Hepatocyte (in vitro differentiated cells): ENCODE data around the gene HIRA. TPM values are rescaled to one million over a fixed set of nuclear protein-coding genes. Genes with fewer than 3 reads are reported as not detected.

ENCODE experiments used
- DNase-seq: peaks from one replicate; pipeline ENCODE4 v3.0.0-alpha.2; 2016; ENCODE audit warnings: low spot score
- H2AFZ ChIP-seq: fragments of 200-600 bp; sonication (generic); 2 replicates; pipeline ENCODE4 v1.6.0; 2016; ENCODE audit warnings: antibody characterized with exemption, mild to moderate bottlenecking
- H3K27ac ChIP-seq: fragments of 200-600 bp; sonication (generic); 2 replicates; pipeline ENCODE4 v1.5.1; 2016; ENCODE audit warnings: mild to moderate bottlenecking
- H3K27me3 ChIP-seq: fragments of 200-600 bp; sonication (generic); 2 replicates; pipeline ENCODE4 v1.6.1; 2016
- H3K36me3 ChIP-seq: fragments of 200-600 bp; sonication (generic); replicated peaks from 2 replicates; pipeline ENCODE4 v1.5.1; 2016; ENCODE audit warnings: low read depth; ENCODE audit not compliant: insufficient read depth
- H3K4me1 ChIP-seq: fragments of 200-600 bp; sonication (generic); 2 replicates; pipeline ENCODE4 v1.5.1; 2016; ENCODE audit warnings: mild to moderate bottlenecking, moderate library complexity; ENCODE audit not compliant: insufficient read depth
- H3K4me2 ChIP-seq: fragments of 200-600 bp; sonication (generic); 2 replicates; pipeline ENCODE4 v1.6.0; 2016
- H3K4me3 ChIP-seq: fragments of 200-600 bp; sonication (generic); 2 replicates; pipeline ENCODE4 v1.5.1; 2016; ENCODE audit warnings: mild to moderate bottlenecking
- H3K79me2 ChIP-seq: fragments of 200-600 bp; sonication (generic); 2 replicates; pipeline ENCODE4 v1.6.0; 2017; ENCODE audit warnings: mild to moderate bottlenecking
- H3K9me2 ChIP-seq: fragments of 200-600 bp; sonication (generic); replicated peaks from 2 replicates; pipeline ENCODE4 v1.6.0; 2017; ENCODE audit warnings: mild to moderate bottlenecking; ENCODE audit not compliant: insufficient read depth
- H3K9me3 ChIP-seq: fragments of 200-600 bp; sonication (generic); 2 replicates; pipeline ENCODE4 v1.5.1; 2016; ENCODE audit warnings: low read depth, mild to moderate bottlenecking
- H4K20me1 ChIP-seq: fragments of 200-600 bp; sonication (generic); 2 replicates; pipeline ENCODE4 v1.6.0; 2016; ENCODE audit warnings: mild to moderate bottlenecking; ENCODE audit not compliant: insufficient read depth, poor library complexity, severe bottlenecking
- CTCF ChIP-seq: fragments of 200-600 bp; sonication (generic); IDR thresholded peaks from 2 replicates; pipeline ENCODE4 v1.5.1; 2016; ENCODE audit warnings: antibody characterized with exemption, mild to moderate bottlenecking; ENCODE audit not compliant: poor library complexity
- EZH2 ChIP-seq: fragments of 200-600 bp; sonication (generic); IDR thresholded peaks from 2 replicates; pipeline ENCODE4 v1.6.1; 2016; ENCODE audit warnings: antibody characterized with exemption, mild to moderate bottlenecking, borderline replicate concordance
- EZH2phosphoT487 ChIP-seq: fragments of 200-600 bp; sonication (generic); IDR thresholded peaks from one replicate; pipeline ENCODE4 v1.6.1; 2018; ENCODE audit warnings: antibody characterized with exemption, mild to moderate bottlenecking, low read depth, moderate library complexity; ENCODE audit not compliant: unreplicated experiment, severe bottlenecking
- WGBS: methylation state at CpG from one replicate; pipeline ENCODE4 v1.1.6; 2016; ENCODE audit warnings: low lambda C conversion rate; ENCODE audit errors: missing lambda C conversion rate; 5-methylcytosine and 5-hydroxymethylcytosine counted together
- polyA plus RNA-seq: library from polyadenylated mRNA; unstranded; fragments of >200 nt; fragmentation: Nextera tagmentation; extraction: Ambion mirVana; gene quantifications from 2 replicates; pipeline ENCODE4 v1.2.1, GENCODE V29; 2016
- total RNA-seq: library from RNA; depleted of rRNA; stranded (reverse); fragments of >200 nt; gene quantifications from 2 replicates; pipeline ENCODE4 v1.2.3, GENCODE V29; 2014

The HIRA gene
- total and polyA plus RNA-seq, 2 experiments from 2014 or later = 23.5 to 30.6 TPM

GRCh38 chr22:19407649-19408606 lies 23.6 kb downstream of the HIRA start:
- Histone ChIP-seq H3K4me1 (no peaks in the 10 kb centered on the region), H4K20me1 (peaks cover 23% of the 10 kb centered on the region), H3K79me2 (peaks cover 30% of the 10 kb centered on the region), H2AFZ (no peak overlapping the region), H3K9me3 (no peaks in the 10 kb centered on the region), H3K4me2 (no peak overlapping the region), H3K9me2 (no peaks in the 10 kb centered on the region), H3K27me3 (no peaks in the 10 kb centered on the region), H3K27ac (no peak overlapping the region), H3K4me3 (no peak overlapping the region), H3K36me3 (no peaks in the 10 kb centered on the region)
- TF ChIP-seq CTCF = no peak
- no peak for TF ChIP-seq EZH2
- TF ChIP-seq EZH2phosphoT487 = no peak
- 81% methylated on average over 16 of the region's 16 CpGs for WGBS
- DNase-seq = peak; percentile 34

- no peak for DNase-seq
- no peak for TF ChIP-seq CTCF
- no peak for TF ChIP-seq EZH2phosphoT487
- peaks cover 13% of the 10 kb centered on the region for H4K20me1 ChIP-seq
- H3K27ac ChIP-seq = no peak overlapping the region
- no peak overlapping the region for H2AFZ ChIP-seq
- H3K36me3 ChIP-seq = no peaks in the 10 kb centered on the region
- H3K9me3 ChIP-seq = no peaks in the 10 kb centered on the region
- no peak overlapping the region for H3K4me3 ChIP-seq
- no peaks in the 10 kb centered on the region for H3K9me2 ChIP-seq
- peaks cover 19% of the 10 kb centered on the region for H3K79me2 ChIP-seq
- no peaks in the 10 kb centered on the region for H3K27me3 ChIP-seq
- WGBS = 95% methylated on average over 4 of the region's 4 CpGs
- no peaks in the 10 kb centered on the region for H3K4me1 ChIP-seq
- no peak overlapping the region for H3K4me2 ChIP-seq
Observed at GRCh38 chr22:19406846-19407245, 24.7 kb downstream of the HIRA start.

GRCh38 chr22:19406281-19406811 lies 25.2 kb downstream of the HIRA start:
- peaks cover 14% of the 10 kb centered on the region for H3K79me2 ChIP-seq
- no peaks in the 10 kb centered on the region for H3K9me3 ChIP-seq
- H4K20me1 ChIP-seq = peaks cover 8% of the 10 kb centered on the region
- H3K27me3 ChIP-seq = no peaks in the 10 kb centered on the region
- H2AFZ ChIP-seq = no peak overlapping the region
- no peaks in the 10 kb centered on the region for H3K4me1 ChIP-seq
- no peaks in the 10 kb centered on the region for H3K36me3 ChIP-seq
- DNase-seq = no peak
- no peak overlapping the region for H3K4me2 ChIP-seq
- no peak overlapping the region for H3K4me3 ChIP-seq
- no peak for TF ChIP-seq EZH2phosphoT487
- no peak for TF ChIP-seq CTCF
- TF ChIP-seq EZH2 = no peak
- no peak overlapping the region for H3K27ac ChIP-seq
- 68% methylated on average over 3 of the region's 3 CpGs for WGBS
- no peaks in the 10 kb centered on the region for H3K9me2 ChIP-seq
